IPS-18a (cell line): ENCODE results near the gene FBLN7.

Experiments
- H3K27ac ChIP-seq: one replicate; pipeline ENCODE4 v1.5.1; 2013; ENCODE audit warnings: low read length
- H3K27me3 ChIP-seq: one replicate; pipeline ENCODE4 v1.6.1; 2013; ENCODE audit warnings: mild to moderate bottlenecking, low read length; ENCODE audit not compliant: control insufficient read depth, insufficient read depth
- H3K36me3 ChIP-seq: one replicate; pipeline ENCODE4 v1.6.1; 2013; ENCODE audit warnings: low read depth, low read length; ENCODE audit not compliant: control insufficient read depth
- H3K4me1 ChIP-seq: one replicate; pipeline ENCODE4 v1.6.1; 2013; ENCODE audit warnings: low read depth, low read length; ENCODE audit not compliant: control insufficient read depth
- H3K4me3 ChIP-seq: one replicate; pipeline ENCODE4 v1.5.1; 2013; ENCODE audit warnings: low read length
- H3K9ac ChIP-seq: one replicate; pipeline ENCODE4 v1.6.1; 2013; ENCODE audit warnings: mild to moderate bottlenecking, low read length, moderate library complexity
- H3K9me3 ChIP-seq: one replicate; pipeline ENCODE4 v1.6.1; 2013; ENCODE audit warnings: low read depth, low read length; ENCODE audit not compliant: control insufficient read depth

FBLN7 gene

GRCh38 chr2:112175958-112176573 lies 37.9 kb downstream of the FBLN7 start:
- Histone ChIP-seq H3K9me3 (no peaks in the 10 kb centered on the region), H3K27ac (no peak overlapping the region), H3K27me3 (peaks cover 10% of the 10 kb centered on the region), H3K4me3 (no peak overlapping the region), H3K9ac (no peak overlapping the region), H3K4me1 (no peaks in the 10 kb centered on the region), H3K36me3 (no peaks in the 10 kb centered on the region)

GRCh38 chr2:112181571-112182290 lies 43.5 kb downstream of the FBLN7 start:
- Histone ChIP-seq H3K36me3 (no peaks in the 10 kb centered on the region), H3K27ac (no peak overlapping the region), H3K9me3 (no peaks in the 10 kb centered on the region), H3K4me1 (no peaks in the 10 kb centered on the region), H3K27me3 (peaks cover 31% of the 10 kb centered on the region), H3K4me3 (peak overlapping the region; percentile 42), H3K9ac (no peak overlapping the region)

- Histone ChIP-seq H3K4me1 (no peaks in the 10 kb centered on the region), H3K27ac (no peak overlapping the region), H3K4me3 (no peak overlapping the region), H3K27me3 (peaks cover 31% of the 10 kb centered on the region), H3K9ac (no peak overlapping the region), H3K9me3 (no peaks in the 10 kb centered on the region), H3K36me3 (no peaks in the 10 kb centered on the region)
Measured at GRCh38 chr2:112182581-112183034, 44.4 kb downstream of the FBLN7 start.

- H3K36me3 ChIP-seq = no peaks in the 10 kb centered on the region
- H3K4me3 ChIP-seq = no peak overlapping the region
- no peaks in the 10 kb centered on the region for H3K9me3 ChIP-seq
- peaks cover 31% of the 10 kb centered on the region for H3K27me3 ChIP-seq
- H3K27ac ChIP-seq = no peak overlapping the region
- no peaks in the 10 kb centered on the region for H3K4me1 ChIP-seq
- no peak overlapping the region for H3K9ac ChIP-seq
Measured at GRCh38 chr2:112183327-112184025, 45.3 kb downstream of the FBLN7 start.

- Histone ChIP-seq H3K36me3 (no peaks in the 10 kb centered on the region), H3K4me3 (no peak overlapping the region), H3K9ac (no peak overlapping the region), H3K27ac (no peak overlapping the region), H3K9me3 (no peaks in the 10 kb centered on the region), H3K4me1 (no peaks in the 10 kb centered on the region), H3K27me3 (peaks cover 31% of the 10 kb centered on the region)
Measured at GRCh38 chr2:112184121-112184520, 45.9 kb downstream of the FBLN7 start.

GRCh38 chr2:112185131-112185530 lies 46.9 kb downstream of the FBLN7 start:
- Histone ChIP-seq H3K9ac (no peak overlapping the region), H3K4me3 (no peak overlapping the region), H3K9me3 (no peaks in the 10 kb centered on the region), H3K27me3 (peaks cover 31% of the 10 kb centered on the region), H3K27ac (no peak overlapping the region), H3K36me3 (no peaks in the 10 kb centered on the region), H3K4me1 (no peaks in the 10 kb centered on the region)

GRCh38 chr2:112187046-112187715 lies 49.0 kb downstream of the FBLN7 start:
- no peak overlapping the region for H3K27ac ChIP-seq
- peaks cover 11% of the 10 kb centered on the region for H3K27me3 ChIP-seq
- H3K4me1 ChIP-seq = no peaks in the 10 kb centered on the region
- no peak overlapping the region for H3K9ac ChIP-seq
- H3K36me3 ChIP-seq = no peaks in the 10 kb centered on the region
- no peaks in the 10 kb centered on the region for H3K9me3 ChIP-seq
- H3K4me3 ChIP-seq = no peak overlapping the region

GRCh38 chr2:112187805-112188596 lies 49.8 kb downstream of the FBLN7 start:
- Histone ChIP-seq H3K4me1 (no peaks in the 10 kb centered on the region), H3K4me3 (no peak overlapping the region), H3K9ac (no peak overlapping the region), H3K27me3 (peaks cover 2% of the 10 kb centered on the region), H3K27ac (no peak overlapping the region), H3K36me3 (no peaks in the 10 kb centered on the region), H3K9me3 (no peaks in the 10 kb centered on the region)

GRCh38 chr2:112189001-112189556 lies 50.9 kb downstream of the FBLN7 start:
- Histone ChIP-seq H3K4me3 (no peak overlapping the region), H3K4me1 (no peaks in the 10 kb centered on the region), H3K36me3 (no peaks in the 10 kb centered on the region), H3K27me3 (no peaks in the 10 kb centered on the region), H3K9me3 (no peaks in the 10 kb centered on the region), H3K27ac (no peak overlapping the region), H3K9ac (no peak overlapping the region)

GRCh38 chr2:112194028-112194427 lies 55.8 kb downstream of the FBLN7 start:
- Histone ChIP-seq H3K4me1 (no peaks in the 10 kb centered on the region), H3K9ac (no peak overlapping the region), H3K9me3 (no peaks in the 10 kb centered on the region), H3K4me3 (no peak overlapping the region), H3K27me3 (no peaks in the 10 kb centered on the region), H3K27ac (no peak overlapping the region), H3K36me3 (no peaks in the 10 kb centered on the region)
